Activated naive CD4-positive, alpha-beta T cell treated with Interleukin-2 at 50 U/mL for 16 hours (primary cell): ENCODE results near the gene LNPEP.

ENCODE experiments used
- DNase-seq: peaks from one replicate; pipeline ENCODE4 v3.0.0-alpha.2; 2020

Gene LNPEP

GRCh38 chr5:97006454-97007060 lies 70.7 kb downstream of the LNPEP start:
- no peak for DNase-seq

- no peak for DNase-seq
Measured at GRCh38 chr5:97009212-97009898, 73.5 kb downstream of the LNPEP start.

GRCh38 chr5:97009921-97010320 lies 74.0 kb downstream of the LNPEP start:
- no peak for DNase-seq

- no peak for DNase-seq
Measured at GRCh38 chr5:97010606-97011005, 74.7 kb downstream of the LNPEP start.

- no peak for DNase-seq
Measured at GRCh38 chr5:97011567-97011966, 75.7 kb downstream of the LNPEP start.

GRCh38 chr5:97019435-97020117 lies 83.7 kb downstream of the LNPEP start:
- DNase-seq = no peak

GRCh38 chr5:97021416-97021815 lies 85.5 kb downstream of the LNPEP start:
- DNase-seq = no peak

GRCh38 chr5:97022898-97023297 lies 87.0 kb downstream of the LNPEP start:
- DNase-seq = no peak

- no peak for DNase-seq
Measured at GRCh38 chr5:97026721-97027120, 90.8 kb downstream of the LNPEP start.

GRCh38 chr5:97037819-97038218 lies 101.9 kb downstream of the LNPEP start:
- no peak for DNase-seq

- no peak for DNase-seq
Measured at GRCh38 chr5:97041239-97041638, 105.4 kb downstream of the LNPEP start.

- DNase-seq = no peak
Measured at GRCh38 chr5:97042996-97043395, 107.1 kb downstream of the LNPEP start.

GRCh38 chr5:97043511-97043910 lies 107.6 kb downstream of the LNPEP start:
- DNase-seq = no peak

GRCh38 chr5:97044052-97044451 lies 108.2 kb downstream of the LNPEP start:
- no peak for DNase-seq

- DNase-seq = no peak
Measured at GRCh38 chr5:97046270-97046982, 110.5 kb downstream of the LNPEP start.

- DNase-seq = no peak
Measured at GRCh38 chr5:97047076-97047475, 111.2 kb downstream of the LNPEP start.

GRCh38 chr5:97049175-97049574 lies 113.3 kb downstream of the LNPEP start:
- DNase-seq = no peak

GRCh38 chr5:97056263-97056662 lies 120.4 kb downstream of the LNPEP start:
- DNase-seq = no peak

- DNase-seq = no peak
Measured at GRCh38 chr5:97062046-97062445, 126.2 kb downstream of the LNPEP start.

- no peak for DNase-seq
Measured at GRCh38 chr5:97063251-97063650, 127.4 kb downstream of the LNPEP start.

- DNase-seq = no peak
Measured at GRCh38 chr5:97065475-97065874, 129.6 kb downstream of the LNPEP start.

- DNase-seq = no peak
Measured at GRCh38 chr5:97067296-97067850, 131.5 kb downstream of the LNPEP start.

- DNase-seq = no peak
Measured at GRCh38 chr5:97070234-97070633, 134.4 kb downstream of the LNPEP start.
